ENCODE measurements around the gene PBX4. TPM values are rescaled to one million over a fixed set of nuclear protein-coding genes. Genes with fewer than 3 reads are reported as not detected.
"Not testable (repeated sequence)": the region's sequence is repeated elsewhere in the genome, so short reads cannot be mapped to it uniquely, and the experiment has no call there.

PBX4 gene
- total and polyA plus RNA-seq, 11 donors = 0.43 to 0.69 (median 0.53) TPM; not detected in 8

DNA sequence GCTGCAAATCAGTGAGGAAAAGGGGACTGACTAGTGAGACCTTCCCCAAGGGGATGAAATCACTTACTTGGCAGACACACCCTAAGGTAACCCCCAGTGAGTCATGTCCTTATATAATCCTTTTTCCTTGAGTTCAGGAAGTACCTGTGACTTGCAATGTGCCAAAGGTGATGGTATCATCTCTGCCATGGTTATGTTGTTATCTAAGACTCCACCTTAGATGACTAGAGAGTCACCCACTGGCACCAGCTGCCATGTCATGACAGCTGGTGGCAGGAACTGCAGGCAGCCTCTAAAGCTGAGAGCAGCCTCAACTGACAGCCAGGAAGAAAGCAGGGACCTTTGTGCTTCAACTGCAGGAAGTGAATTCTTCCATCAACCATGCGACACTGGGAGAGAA lies 12.5 kb downstream of the PBX4 start:
- no peak for ATAC-seq
- peaks cover 0 to 5% (median 0%) of the 10 kb centered on the region in 12 donors for H3K4me1 ChIP-seq
- no peak overlapping the region for H3K4me3 ChIP-seq
- DNase-seq = no peak
- no peaks in the 10 kb centered on the region for H3K9me3 ChIP-seq
- TF ChIP-seq POLR2A (IDR thresholded peaks at IDR 0.05) = no peak
- TF ChIP-seq, protein P1, sequence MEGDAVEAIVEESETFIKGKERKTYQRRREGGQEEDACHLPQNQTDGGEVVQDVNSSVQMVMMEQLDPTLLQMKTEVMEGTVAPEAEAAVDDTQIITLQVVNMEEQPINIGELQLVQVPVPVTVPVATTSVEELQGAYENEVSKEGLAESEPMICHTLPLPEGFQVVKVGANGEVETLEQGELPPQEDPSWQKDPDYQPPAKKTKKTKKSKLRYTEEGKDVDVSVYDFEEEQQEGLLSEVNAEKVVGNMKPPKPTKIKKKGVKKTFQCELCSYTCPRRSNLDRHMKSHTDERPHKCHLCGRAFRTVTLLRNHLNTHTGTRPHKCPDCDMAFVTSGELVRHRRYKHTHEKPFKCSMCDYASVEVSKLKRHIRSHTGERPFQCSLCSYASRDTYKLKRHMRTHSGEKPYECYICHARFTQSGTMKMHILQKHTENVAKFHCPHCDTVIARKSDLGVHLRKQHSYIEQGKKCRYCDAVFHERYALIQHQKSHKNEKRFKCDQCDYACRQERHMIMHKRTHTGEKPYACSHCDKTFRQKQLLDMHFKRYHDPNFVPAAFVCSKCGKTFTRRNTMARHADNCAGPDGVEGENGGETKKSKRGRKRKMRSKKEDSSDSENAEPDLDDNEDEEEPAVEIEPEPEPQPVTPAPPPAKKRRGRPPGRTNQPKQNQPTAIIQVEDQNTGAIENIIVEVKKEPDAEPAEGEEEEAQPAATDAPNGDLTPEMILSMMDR (IDR thresholded peaks at IDR 0.05) = no peak
- no peak overlapping the region for H3K27ac ChIP-seq
- intact Hi-C loops (cut with DNase I) = no loop called here
- no peaks in the 10 kb centered on the region for H3K36me3 ChIP-seq
- WGBS, 4 donors = 38 to 71% (median 59%) methylated on average over 1 of the region's 1 CpG
- H3K27me3 ChIP-seq = no peaks in the 10 kb centered on the region

DNA sequence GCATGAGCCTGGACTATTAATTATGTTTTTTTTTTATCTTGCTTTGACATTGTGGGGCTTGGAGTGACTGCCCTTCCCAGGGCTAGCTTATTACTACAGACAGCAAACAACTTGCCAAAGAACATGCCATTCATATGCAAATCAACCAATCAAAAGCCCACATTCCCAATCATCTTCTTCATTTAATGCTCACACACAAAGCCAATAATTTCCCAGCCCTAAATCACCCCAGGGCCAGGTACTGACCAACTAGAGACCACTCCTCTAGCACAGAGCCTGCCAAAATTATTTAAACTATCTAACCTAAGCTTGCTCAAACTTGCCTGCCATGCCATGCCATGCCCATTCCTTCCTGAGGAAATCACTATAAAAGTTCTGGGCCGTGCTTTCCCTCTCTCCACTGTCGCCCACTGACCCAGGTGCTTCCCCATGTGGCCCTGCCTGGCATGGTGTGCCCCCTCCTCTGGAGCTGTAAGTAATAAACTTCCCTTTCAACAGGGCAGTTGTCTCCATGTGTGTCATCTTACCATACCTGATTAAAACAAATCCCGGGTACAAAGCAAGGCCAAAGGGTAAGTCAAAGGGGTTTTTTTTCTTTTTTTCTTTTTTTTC lies 15.7 kb downstream of the PBX4 start:
- DNase-seq = no peak
- no peaks in the 10 kb centered on the region for H3K9me3 ChIP-seq
- intact Hi-C loops (cut with DNase I) = no loop called here
- no peak for ATAC-seq
- WGBS, 4 donors = 56 to 69% (median 66%) methylated on average over 3 of the region's 3 CpGs
- no peak overlapping the region for H3K4me3 ChIP-seq
- H3K27me3 ChIP-seq = no peaks in the 10 kb centered on the region
- H3K4me1 ChIP-seq = peaks cover 0 to 5% (median 0%) of the 10 kb centered on the region in 12 donors
- TF ChIP-seq, protein P1 (IDR thresholded peaks at IDR 0.05) = no peak
- TF ChIP-seq POLR2A (IDR thresholded peaks at IDR 0.05) = no peak
- peak overlapping the region in 1 of 12 donors; percentile 49 for H3K27ac ChIP-seq
- no peaks in the 10 kb centered on the region for H3K36me3 ChIP-seq

DNA sequence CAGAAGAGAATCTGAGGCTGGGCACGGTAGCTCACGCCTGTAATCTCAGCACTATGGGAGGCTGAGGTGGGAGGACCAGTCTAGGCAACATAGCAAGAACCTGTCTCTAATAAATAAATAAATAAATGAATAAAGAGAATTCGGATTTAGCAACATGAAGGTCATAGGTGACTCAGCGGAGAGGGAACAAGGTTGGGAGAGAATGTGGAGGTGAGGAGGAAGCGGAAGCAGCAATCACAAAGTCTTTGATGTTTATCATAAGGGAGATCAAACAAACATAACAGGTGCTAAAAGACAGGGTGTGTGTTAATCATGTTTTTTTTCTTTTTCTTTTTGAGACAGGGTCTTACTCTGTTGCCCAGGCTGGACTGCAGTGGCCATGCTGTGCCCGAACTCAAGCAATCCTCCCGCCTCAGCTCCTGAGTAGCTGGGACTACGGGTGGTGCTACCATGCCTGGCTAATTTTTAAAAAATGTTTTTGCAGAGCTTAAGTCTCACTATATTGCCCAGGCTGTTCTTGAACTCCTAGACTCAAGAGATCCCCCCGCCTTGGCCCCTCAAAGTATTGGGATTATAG lies 16.3 kb downstream of the PBX4 start:
- no peak for DNase-seq
- no peak overlapping the region for H3K4me3 ChIP-seq
- intact Hi-C loops (cut with DNase I) = no loop called here
- 80 to 89% (median 82%) methylated on average over 9 of the region's 9 CpGs for WGBS, 4 donors
- H3K4me1 ChIP-seq = peaks cover 0 to 11% (median 0%) of the 10 kb centered on the region in 12 donors
- no peaks in the 10 kb centered on the region for H3K36me3 ChIP-seq
- no peaks in the 10 kb centered on the region for H3K9me3 ChIP-seq
- TF ChIP-seq, protein P1 (IDR thresholded peaks at IDR 0.05) = no peak
- no peak for TF ChIP-seq POLR2A (IDR thresholded peaks at IDR 0.05)
- H3K27me3 ChIP-seq = no peaks in the 10 kb centered on the region
- peak overlapping the region in 1 of 12 donors; percentile 49 for H3K27ac ChIP-seq
- ATAC-seq = no peak

DNA sequence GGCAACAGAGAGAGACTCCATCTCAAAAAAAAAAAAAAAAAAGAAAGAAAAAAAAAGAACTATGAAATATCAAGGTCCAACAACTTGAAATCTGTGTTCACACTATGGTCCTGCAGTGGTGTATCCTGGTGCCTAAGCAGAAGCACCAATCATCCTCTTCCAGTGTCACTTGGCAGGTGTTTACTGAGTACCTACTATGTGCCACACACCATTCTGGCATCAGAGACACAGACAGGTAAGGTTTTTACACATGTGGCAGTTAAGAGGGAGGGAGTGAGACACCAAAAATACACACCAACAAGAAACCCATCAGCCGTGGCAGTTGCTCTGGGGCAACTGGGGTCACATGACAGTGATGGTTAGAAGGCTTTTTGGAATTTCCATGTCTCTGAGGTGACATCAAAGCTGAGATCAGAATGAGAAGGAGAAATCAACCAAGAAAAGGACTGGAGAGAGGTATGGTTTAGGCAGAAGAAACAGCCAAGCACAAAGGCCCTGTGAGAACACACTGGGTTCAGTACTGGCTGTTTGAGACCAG lies 17.6 kb downstream of the PBX4 start:
- Histone ChIP-seq H3K4me3 (no peak overlapping the region), H3K27me3 (no peaks in the 10 kb centered on the region), H3K27ac (no peak overlapping the region), H3K36me3 (no peaks in the 10 kb centered on the region), H3K4me1 (peaks cover 0 to 13% (median 0%) of the 10 kb centered on the region in 12 donors), H3K9me3 (no peaks in the 10 kb centered on the region)
- 73 to 84% (median 80%) methylated on average over 1 of the region's 1 CpG for whole genome bisulfite sequencing, 4 donors
- no peak for ATAC-seq
- intact Hi-C loops (cut with DNase I) = no loop called here
- DNase-seq = no peak
- no peak for TF ChIP-seq POLR2A (IDR thresholded peaks at IDR 0.05)
- TF ChIP-seq, protein P1 (IDR thresholded peaks at IDR 0.05) = no peak

DNA sequence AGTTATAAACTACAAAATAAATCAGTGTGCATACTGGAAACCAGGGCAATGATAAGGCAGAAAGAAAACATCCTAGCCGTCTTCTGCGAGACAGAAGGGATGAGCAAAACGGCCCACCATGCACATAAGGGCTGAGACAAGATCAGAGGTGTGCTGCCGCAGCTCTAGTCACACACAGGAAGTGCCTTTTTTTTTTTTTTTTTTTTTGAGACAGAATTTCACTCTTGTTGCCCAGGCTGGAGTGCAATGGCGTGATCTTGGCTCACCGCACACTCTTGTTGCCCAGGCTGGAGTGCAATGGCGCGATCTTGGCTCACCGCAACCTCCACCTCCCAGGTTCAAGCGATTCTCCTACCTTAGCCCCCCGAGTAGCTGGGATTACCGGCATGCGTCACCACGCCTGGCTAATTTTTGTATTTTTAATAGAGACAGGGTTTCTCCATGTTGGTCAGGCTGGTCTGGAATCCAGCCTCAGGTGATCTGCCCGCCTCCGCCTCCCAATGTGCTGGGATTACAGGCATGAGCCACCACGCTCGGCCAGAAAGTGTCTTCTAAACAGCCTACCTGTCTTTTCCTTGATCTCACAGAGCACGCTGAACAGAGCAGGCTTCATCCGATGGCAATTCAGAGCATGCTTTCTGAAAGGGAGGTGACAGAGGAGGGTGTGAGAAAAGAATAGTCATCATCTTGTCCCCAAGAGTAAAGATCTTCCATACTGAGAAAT lies 19.6 kb downstream of the PBX4 start:
- 89 to 92% (median 91%) methylated on average over 20 of the region's 20 CpGs for WGBS, 4 donors
- peaks cover 0 to 26% (median 0%) of the 10 kb centered on the region in 12 donors for H3K4me1 ChIP-seq
- H3K9me3 ChIP-seq; intact Hi-C loops (cut with DNase I); DNase-seq; H3K36me3 ChIP-seq; ATAC-seq; H3K4me3 ChIP-seq; H3K27me3 ChIP-seq: not testable (repeated sequence)
- peak overlapping the region in 1 of 12 donors; percentile 77 for H3K27ac ChIP-seq

Data from heart left ventricle (tissue), 16 donors.